Kidney epithelial cell (primary cell): Measurements from ENCODE around the gene GRIK2. TPM values are rescaled to one million over a fixed set of nuclear protein-coding genes. Genes with fewer than 3 reads are reported as not detected.

Experiments
- DNase-seq: peaks from one replicate; pipeline ENCODE4 v3.0.0-alpha.2; 2010; ENCODE audit warnings: low read depth
- H3K27me3 ChIP-seq: 2 replicates; pipeline ENCODE4 v1.6.0; 2011; ENCODE audit warnings: low read length; ENCODE audit not compliant: control insufficient read depth, insufficient read depth
- H3K36me3 ChIP-seq: 2 replicates; pipeline ENCODE4 v1.5.1; 2011; ENCODE audit warnings: low read length; ENCODE audit not compliant: control insufficient read depth, insufficient read depth
- H3K4me3 ChIP-seq: 2 replicates; pipeline ENCODE4 v1.5.1; 2011; ENCODE audit warnings: low read depth, mild to moderate bottlenecking, control low read depth, low read length
- total RNA-seq: library from RNA; depleted of rRNA; stranded (reverse); fragments of >200 nt; gene quantifications from 2 replicates; pipeline ENCODE4 v1.2.3, GENCODE V29; 2015
- TF ChIP-seq, protein P1 (sequence below): IDR thresholded peaks from 2 replicates; pipeline ENCODE4 v1.5.1; 2011; ENCODE audit warnings: mild to moderate bottlenecking, moderate library complexity, low read length, control low read depth, inconsistent platforms; ENCODE audit not compliant: insufficient read depth, poor library complexity, severe bottlenecking

GRIK2 gene
- total RNA-seq, 1 donor from 2014 or later, result 0.13 TPM

DNA sequence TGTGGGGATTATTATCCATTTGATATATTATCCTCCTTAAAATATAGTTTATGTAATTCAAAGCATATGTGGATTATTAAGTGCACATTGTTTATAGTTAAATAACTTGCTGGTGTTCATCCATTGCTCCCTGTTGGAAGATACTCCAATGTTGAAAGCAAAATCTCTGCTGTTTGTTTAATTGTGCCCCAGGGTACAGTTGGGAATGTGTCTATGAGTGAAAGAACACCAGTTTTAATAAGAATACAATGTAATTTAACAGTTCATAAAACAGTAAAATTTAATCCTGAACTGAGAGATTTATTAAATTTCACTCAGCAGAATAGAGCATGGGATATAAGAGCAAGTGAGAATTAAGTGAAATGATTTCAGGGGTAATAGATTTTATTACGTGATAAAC, 364.9 kb downstream of the GRIK2 start:
- Histone ChIP-seq H3K27me3 (no peaks in the 10 kb centered on the region), H3K36me3 (no peaks in the 10 kb centered on the region), H3K4me3 (no peak overlapping the region)
- no peak for DNase-seq
- TF ChIP-seq, protein P1, sequence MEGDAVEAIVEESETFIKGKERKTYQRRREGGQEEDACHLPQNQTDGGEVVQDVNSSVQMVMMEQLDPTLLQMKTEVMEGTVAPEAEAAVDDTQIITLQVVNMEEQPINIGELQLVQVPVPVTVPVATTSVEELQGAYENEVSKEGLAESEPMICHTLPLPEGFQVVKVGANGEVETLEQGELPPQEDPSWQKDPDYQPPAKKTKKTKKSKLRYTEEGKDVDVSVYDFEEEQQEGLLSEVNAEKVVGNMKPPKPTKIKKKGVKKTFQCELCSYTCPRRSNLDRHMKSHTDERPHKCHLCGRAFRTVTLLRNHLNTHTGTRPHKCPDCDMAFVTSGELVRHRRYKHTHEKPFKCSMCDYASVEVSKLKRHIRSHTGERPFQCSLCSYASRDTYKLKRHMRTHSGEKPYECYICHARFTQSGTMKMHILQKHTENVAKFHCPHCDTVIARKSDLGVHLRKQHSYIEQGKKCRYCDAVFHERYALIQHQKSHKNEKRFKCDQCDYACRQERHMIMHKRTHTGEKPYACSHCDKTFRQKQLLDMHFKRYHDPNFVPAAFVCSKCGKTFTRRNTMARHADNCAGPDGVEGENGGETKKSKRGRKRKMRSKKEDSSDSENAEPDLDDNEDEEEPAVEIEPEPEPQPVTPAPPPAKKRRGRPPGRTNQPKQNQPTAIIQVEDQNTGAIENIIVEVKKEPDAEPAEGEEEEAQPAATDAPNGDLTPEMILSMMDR, result no peak

DNA sequence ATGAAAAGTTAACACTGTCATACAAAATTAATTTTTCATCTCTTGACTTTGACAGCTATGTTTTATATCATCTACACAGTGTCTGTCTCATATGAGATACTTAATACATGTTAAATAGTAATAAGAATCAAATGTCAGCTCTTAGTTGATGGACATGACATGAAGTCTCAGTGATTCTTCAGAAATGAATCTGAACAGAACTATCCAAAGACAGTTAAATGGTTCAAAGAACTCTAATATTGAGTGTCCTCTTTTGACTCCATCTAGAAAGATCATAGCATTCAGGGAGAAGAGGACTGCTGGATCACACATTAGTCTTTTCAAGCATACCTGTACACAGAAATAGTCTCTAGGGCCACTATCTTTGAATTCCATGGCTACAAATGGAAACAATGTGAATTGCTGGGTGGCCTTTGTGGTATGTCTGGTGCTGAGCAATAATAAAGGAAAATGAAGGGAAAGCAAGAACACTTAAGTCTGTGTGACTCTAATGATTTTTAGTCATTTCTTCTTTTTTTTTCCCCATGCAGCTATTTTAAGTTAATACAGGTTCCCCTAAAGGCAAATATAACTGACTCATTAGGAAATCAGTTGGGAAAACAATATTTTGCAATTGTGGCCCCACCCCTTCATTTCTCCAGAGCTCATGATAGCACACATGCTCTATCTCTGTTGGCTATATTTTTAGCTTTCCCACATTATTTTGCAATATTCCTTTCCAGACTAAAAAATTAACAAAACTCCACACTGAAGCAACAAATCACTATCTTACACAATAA, 367.5 kb downstream of the GRIK2 start:
- H3K36me3 ChIP-seq, result no peaks in the 10 kb centered on the region
- H3K4me3 ChIP-seq, result no peak overlapping the region
- TF ChIP-seq, protein P1, result no peak
- DNase-seq, result no peak
- no peaks in the 10 kb centered on the region for H3K27me3 ChIP-seq

DNA sequence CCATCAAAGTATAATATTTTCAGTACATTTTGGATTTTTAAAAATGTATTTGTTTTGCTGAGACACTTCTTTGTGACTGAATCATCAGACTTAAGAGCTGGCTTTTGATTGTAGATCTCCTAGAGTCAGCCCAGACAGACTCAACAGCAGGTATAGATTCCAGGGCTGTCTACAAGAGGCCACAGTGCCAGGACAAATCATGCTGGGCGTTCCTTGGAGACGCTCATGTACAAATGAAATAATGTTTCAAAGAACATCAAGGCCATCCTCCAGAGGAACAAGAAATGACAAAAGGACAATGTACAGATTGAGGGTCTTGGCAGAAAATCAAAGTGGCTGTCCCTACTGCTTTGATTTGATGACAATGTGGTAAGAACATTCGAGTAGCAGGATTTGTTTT, 369.3 kb downstream of the GRIK2 start:
- Histone ChIP-seq H3K36me3 (no peaks in the 10 kb centered on the region), H3K4me3 (no peak overlapping the region), H3K27me3 (no peaks in the 10 kb centered on the region)
- TF ChIP-seq, protein P1, result no peak
- no peak for DNase-seq

DNA sequence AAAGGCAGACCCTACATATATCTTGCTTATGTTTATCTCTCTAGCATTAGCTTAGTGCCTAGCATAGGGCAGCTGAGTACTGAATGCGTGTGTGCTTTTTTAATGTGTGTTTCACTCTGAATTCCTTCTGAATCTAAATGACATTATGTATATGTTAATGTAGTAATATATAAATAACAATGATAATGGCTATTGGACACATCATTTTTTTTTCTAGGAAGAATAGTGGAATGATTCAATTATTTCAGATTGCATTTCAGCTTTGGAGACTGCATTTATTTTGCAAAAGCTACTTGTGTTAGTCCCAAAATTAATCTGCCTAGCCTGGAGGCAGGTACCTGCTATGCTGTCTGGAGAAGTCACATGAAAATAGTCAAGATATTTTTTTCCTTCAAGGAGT, 371.8 kb downstream of the GRIK2 start:
- H3K36me3 ChIP-seq, result no peaks in the 10 kb centered on the region
- TF ChIP-seq, protein P1, result no peak
- no peak for DNase-seq
- H3K4me3 ChIP-seq, result no peak overlapping the region
- no peaks in the 10 kb centered on the region for H3K27me3 ChIP-seq

DNA sequence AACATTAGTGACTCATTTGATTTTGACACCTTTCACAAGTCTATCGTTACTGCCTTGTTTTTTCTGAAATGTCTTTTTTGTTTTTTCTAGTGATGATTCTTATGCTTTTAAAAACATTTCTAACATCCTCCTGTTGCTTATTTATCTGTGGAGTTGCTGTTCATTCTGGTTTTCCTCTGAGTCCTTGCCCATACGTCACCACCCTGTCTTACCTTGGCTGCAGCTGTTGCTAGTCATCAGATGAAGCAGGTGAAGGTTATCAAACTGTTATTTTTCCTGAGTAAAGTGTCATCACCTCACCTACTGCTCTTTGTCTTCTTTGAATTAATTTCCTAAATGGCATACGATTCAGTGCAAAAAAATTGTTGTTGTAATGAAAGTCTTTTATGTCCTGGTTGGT, 376.6 kb downstream of the GRIK2 start:
- DNase-seq, result no peak
- no peaks in the 10 kb centered on the region for H3K36me3 ChIP-seq

DNA sequence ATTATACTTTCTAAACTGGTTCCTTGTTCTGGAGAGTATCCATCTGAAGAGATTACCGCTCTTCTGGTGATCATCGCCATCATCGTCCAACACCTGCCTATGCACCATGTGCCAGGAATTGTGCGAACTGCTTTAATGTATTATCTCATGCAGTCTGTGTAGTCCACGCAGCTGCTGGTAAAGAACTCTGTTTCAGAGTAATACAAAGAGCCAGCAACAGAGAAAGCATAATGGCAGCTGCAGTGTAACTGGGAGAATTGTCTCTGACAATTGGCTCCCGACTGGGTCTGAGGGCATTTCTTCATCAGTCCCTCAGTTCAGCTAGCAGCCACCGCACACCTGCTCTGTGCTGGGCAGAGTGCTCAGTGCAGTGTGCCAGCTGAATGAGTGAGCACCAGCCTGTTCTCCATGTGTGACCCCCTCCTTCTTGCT, 383.4 kb downstream of the GRIK2 start:
- no peak for DNase-seq
- TF ChIP-seq, protein P1, result no peak

More for the DNA sequence above, 376.6 kb downstream of the GRIK2 start:
- Histone ChIP-seq H3K27me3 (no peaks in the 10 kb centered on the region), H3K4me3 (no peak overlapping the region)
- TF ChIP-seq, protein P1, result no peak

More for the DNA sequence above, 383.4 kb downstream of the GRIK2 start:
- H3K36me3 ChIP-seq, result no peaks in the 10 kb centered on the region
- no peak overlapping the region for H3K4me3 ChIP-seq
- no peaks in the 10 kb centered on the region for H3K27me3 ChIP-seq
